Nephron progenitor cell (in vitro differentiated cells): ENCODE measurements around the gene OGG1.

Experiments used
- DNase-seq: peaks from one replicate; pipeline ENCODE4 v3.0.0; 2021
- H3K27ac Mint-ChIP-seq: 2 replicates; pipeline ENCODE4 v1.8.0; 2021; ENCODE audit warnings: mild to moderate bottlenecking, moderate library complexity, mixed read lengths
- H3K27me3 Mint-ChIP-seq: 2 replicates; pipeline ENCODE4 v1.8.0; 2021; ENCODE audit warnings: mild to moderate bottlenecking, low read depth, mixed read lengths; ENCODE audit not compliant: poor library complexity
- H3K36me3 Mint-ChIP-seq: 2 replicates; pipeline ENCODE4 v1.8.0; 2021; ENCODE audit warnings: low read depth, mixed read lengths
- H3K4me1 Mint-ChIP-seq: 2 replicates; pipeline ENCODE4 v1.8.0; 2021; ENCODE audit warnings: mixed read lengths
- H3K4me3 Mint-ChIP-seq: 2 replicates; pipeline ENCODE4 v1.8.0; 2021; ENCODE audit warnings: mild to moderate bottlenecking, moderate library complexity, mixed read lengths
- H3K9me3 Mint-ChIP-seq: 2 replicates; pipeline ENCODE4 v1.8.0; 2021; ENCODE audit warnings: mild to moderate bottlenecking, moderate library complexity, mixed read lengths
- CTCF ChIP-seq: fragments of 200-600 bp; sonication (generic); IDR thresholded peaks from 2 replicates; pipeline ENCODE4 v1.5.0; 2021; ENCODE audit warnings: antibody characterized with exemption

OGG1 gene

GRCh38 chr3:9757427-9757826 lies 7.7 kb downstream of the OGG1 start:
- Mint-ChIP-seq H3K4me1 (no peaks in the 10 kb centered on the region), H3K27me3 (no peaks in the 10 kb centered on the region), H3K27ac (no peak overlapping the region), H3K4me3 (no peak overlapping the region), H3K36me3 (peaks cover 51% of the 10 kb centered on the region), H3K9me3 (no peaks in the 10 kb centered on the region)
- no peak for TF ChIP-seq CTCF
- DNase-seq: no peak

GRCh38 chr3:9760779-9761505 lies 11.2 kb downstream of the OGG1 start:
- H3K9me3 Mint-ChIP-seq: no peaks in the 10 kb centered on the region
- H3K27ac Mint-ChIP-seq: peak overlapping the region; percentile 41

GRCh38 chr3:9761919-9762318 lies 12.2 kb downstream of the OGG1 start:
- no peak for TF ChIP-seq CTCF
- no peak for DNase-seq
- no peaks in the 10 kb centered on the region for H3K9me3 Mint-ChIP-seq
- no peak overlapping the region for H3K4me3 Mint-ChIP-seq
- H3K27ac Mint-ChIP-seq: no peak overlapping the region
- peaks cover 36% of the 10 kb centered on the region for H3K36me3 Mint-ChIP-seq
- H3K27me3 Mint-ChIP-seq: no peaks in the 10 kb centered on the region
- H3K4me1 Mint-ChIP-seq: peaks cover 6% of the 10 kb centered on the region

More at GRCh38 chr3:9760779-9761505, 11.2 kb downstream of the OGG1 start:
- H3K4me1 Mint-ChIP-seq: peaks cover 3% of the 10 kb centered on the region
- no peak for TF ChIP-seq CTCF
- no peak overlapping the region for H3K4me3 Mint-ChIP-seq
- DNase-seq: no peak
- peaks cover 44% of the 10 kb centered on the region for H3K36me3 Mint-ChIP-seq
- H3K27me3 Mint-ChIP-seq: no peaks in the 10 kb centered on the region

GRCh38 chr3:9762871-9763270 lies 13.1 kb downstream of the OGG1 start:
- H3K4me3 Mint-ChIP-seq: no peak overlapping the region
- H3K27ac Mint-ChIP-seq: peak overlapping the region; percentile 25
- no peak for DNase-seq
- H3K9me3 Mint-ChIP-seq: no peaks in the 10 kb centered on the region
- no peak for TF ChIP-seq CTCF
- H3K4me1 Mint-ChIP-seq: peaks cover 8% of the 10 kb centered on the region
- no peaks in the 10 kb centered on the region for H3K27me3 Mint-ChIP-seq
- H3K36me3 Mint-ChIP-seq: peaks cover 33% of the 10 kb centered on the region

- peak overlapping the region; percentile 25 for H3K27ac Mint-ChIP-seq
- H3K4me1 Mint-ChIP-seq: peaks cover 17% of the 10 kb centered on the region
- H3K4me3 Mint-ChIP-seq: no peak overlapping the region
- no peak for TF ChIP-seq CTCF
- peaks cover 15% of the 10 kb centered on the region for H3K27me3 Mint-ChIP-seq
- peaks cover 9% of the 10 kb centered on the region for H3K36me3 Mint-ChIP-seq
- no peak for DNase-seq
- no peaks in the 10 kb centered on the region for H3K9me3 Mint-ChIP-seq
These were observed 16.1 kb downstream of the OGG1 start for GRCh38 chr3:9765865-9766264.

GRCh38 chr3:9767418-9767817 lies 17.7 kb downstream of the OGG1 start:
- Mint-ChIP-seq H3K4me1 (peaks cover 17% of the 10 kb centered on the region), H3K27me3 (peaks cover 19% of the 10 kb centered on the region), H3K27ac (no peak overlapping the region), H3K9me3 (no peaks in the 10 kb centered on the region), H3K36me3 (peaks cover 5% of the 10 kb centered on the region), H3K4me3 (no peak overlapping the region)
- no peak for TF ChIP-seq CTCF
- no peak for DNase-seq
